ENCODE measurements around the gene MIGA2.

DNA sequence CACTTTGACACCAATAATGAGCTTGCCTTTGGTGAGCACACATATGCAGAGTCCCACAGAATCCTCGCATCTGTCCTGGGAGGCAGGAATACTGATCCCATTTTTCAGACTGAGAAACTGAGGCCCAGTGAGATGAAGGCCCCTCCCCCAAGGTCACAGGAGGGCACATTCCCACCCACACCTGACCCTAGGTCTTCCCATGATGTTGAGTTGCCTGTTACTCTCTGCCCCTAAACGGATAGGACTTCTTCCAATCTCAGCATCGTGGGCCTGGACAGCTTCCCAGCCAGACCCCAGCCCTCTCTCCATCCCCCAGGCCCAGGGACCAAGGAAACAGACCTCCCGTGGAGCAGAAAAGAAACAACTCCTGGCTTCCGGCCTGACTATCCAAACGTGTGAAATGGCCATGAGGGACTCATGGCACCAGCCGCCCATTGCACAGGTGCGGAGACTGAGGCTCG, 9.2 kb upstream of the MIGA2 start:
- TF ChIP-seq CTCF (IDR thresholded peaks at IDR 0.05; ENCODE audit: low read depth, low read length, missing input control) (no peak), TAF1 (conservative IDR thresholded peaks at IDR 0.05) (no peak), YY1 (IDR thresholded peaks at IDR 0.05) (no peak), ZBTB33 (IDR thresholded peaks at IDR 0.05) (no peak), JUND (IDR thresholded peaks at IDR 0.05) (no peak), HNF4G (IDR thresholded peaks at IDR 0.05) (no peak), EGR1 (IDR thresholded peaks at IDR 0.05; ENCODE audit: low read depth in 2 of 2) (no peak), NR2F2 (IDR thresholded peaks at IDR 0.05) (no peak), RAD21 (IDR thresholded peaks at IDR 0.05) (no peak), FOXA1 (IDR thresholded peaks at IDR 0.05) (no peak)
- TF ChIP-seq, protein P1, sequence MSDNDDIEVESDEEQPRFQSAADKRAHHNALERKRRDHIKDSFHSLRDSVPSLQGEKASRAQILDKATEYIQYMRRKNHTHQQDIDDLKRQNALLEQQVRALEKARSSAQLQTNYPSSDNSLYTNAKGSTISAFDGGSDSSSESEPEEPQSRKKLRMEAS (IDR thresholded peaks at IDR 0.05), result no peak
